ENCODE results near the gene SLC9A9.
"Not testable (repeated sequence)": the region's sequence is repeated elsewhere in the genome, so short reads cannot be mapped to it uniquely, and the experiment has no call there.

- not testable (repeated sequence) for TF ChIP-seq CTCF, POLR2A (IDR thresholded peaks at IDR 0.05)
These were observed 331.1 kb downstream of the SLC9A9 start for GRCh38 chr3:143517131-143517530.

Measured in uterus (tissue), 2 donors.